Measurements from ENCODE around the gene PRKAR2A. TPM values are rescaled to one million over a fixed set of nuclear protein-coding genes. Genes with fewer than 3 reads are reported as not detected.

The PRKAR2A gene
- total RNA-seq, 1 experiment from 2014 or later: 48.0 TPM

DNA sequence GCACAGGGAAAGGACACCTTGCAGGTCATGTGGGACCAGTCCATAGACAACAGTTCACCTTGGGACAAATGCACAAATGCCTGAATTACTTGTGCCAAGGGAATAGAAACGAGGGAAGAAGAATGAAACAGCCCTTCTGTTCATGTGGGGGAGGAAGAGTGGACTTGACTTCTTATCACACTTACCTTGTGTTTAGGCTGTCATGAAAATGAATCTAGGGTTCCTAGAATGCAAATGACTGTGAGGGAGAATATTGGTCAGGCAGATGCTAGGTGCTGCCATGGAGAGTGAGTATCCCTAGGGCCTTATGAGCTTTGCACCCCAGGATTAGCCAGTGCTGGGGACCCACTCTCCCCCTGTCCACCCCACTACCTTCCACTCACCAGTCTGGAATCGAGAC lies 11.0 kb upstream of the PRKAR2A start:
- intact Hi-C loops (cut with micrococcal nuclease; ENCODE audit: unreplicated experiment): no loop called here
- no TSS peak for BruUV-seq (replicated peaks)
- Mint-ChIP-seq H3K4me3 (ENCODE audit: low read depth, unreplicated experiment) (no peak overlapping the region), H3K27me3 (ENCODE audit: unreplicated experiment) (no peaks in the 10 kb centered on the region), H3K9me3 (ENCODE audit: low read depth, unreplicated experiment) (no peaks in the 10 kb centered on the region), H3K36me3 (ENCODE audit: insufficient read depth, unreplicated experiment) (no peaks in the 10 kb centered on the region), H3K27ac (ENCODE audit: unreplicated experiment) (no peak overlapping the region), H3K4me1 (ENCODE audit: low read depth, unreplicated experiment) (no peaks in the 10 kb centered on the region)
- TF ChIP-seq CTCF (IDR thresholded peaks at IDR 0.05; ENCODE audit: unreplicated experiment): no peak
- DNase-seq: no peak
- CTCF ChIA-PET: no interaction called here

DNA sequence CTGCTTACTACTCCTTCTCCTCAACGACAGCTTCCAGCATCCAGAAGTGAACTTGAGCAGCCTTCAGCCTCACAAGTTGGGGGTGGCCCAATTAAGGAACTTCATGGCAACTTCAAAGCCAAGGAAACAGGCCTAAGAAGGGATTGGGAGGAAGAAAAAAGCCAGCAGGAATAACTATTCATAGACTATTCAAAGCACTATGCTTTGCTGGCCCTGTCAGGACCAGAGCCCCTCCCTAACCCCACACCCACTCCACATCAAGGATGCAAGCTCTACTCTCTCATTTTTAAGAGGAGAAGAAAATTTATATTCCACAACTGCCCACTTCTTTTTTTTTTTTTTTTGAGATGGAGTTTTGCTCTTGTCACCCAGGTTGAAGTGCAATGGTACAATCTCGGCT lies 10.0 kb upstream of the PRKAR2A start:
- Mint-ChIP-seq H3K27ac (ENCODE audit: unreplicated experiment) (no peak overlapping the region), H3K4me1 (ENCODE audit: low read depth, unreplicated experiment) (no peaks in the 10 kb centered on the region), H3K36me3 (ENCODE audit: insufficient read depth, unreplicated experiment) (no peaks in the 10 kb centered on the region), H3K27me3 (ENCODE audit: unreplicated experiment) (no peaks in the 10 kb centered on the region), H3K9me3 (ENCODE audit: low read depth, unreplicated experiment) (no peaks in the 10 kb centered on the region), H3K4me3 (ENCODE audit: low read depth, unreplicated experiment) (no peak overlapping the region)
- no peak for DNase-seq
- BruUV-seq (replicated peaks): no TSS peak
- intact Hi-C loops (cut with micrococcal nuclease; ENCODE audit: unreplicated experiment): no loop called here
- CTCF ChIA-PET: no interaction called here
- TF ChIP-seq CTCF (IDR thresholded peaks at IDR 0.05; ENCODE audit: unreplicated experiment): no peak

DNA sequence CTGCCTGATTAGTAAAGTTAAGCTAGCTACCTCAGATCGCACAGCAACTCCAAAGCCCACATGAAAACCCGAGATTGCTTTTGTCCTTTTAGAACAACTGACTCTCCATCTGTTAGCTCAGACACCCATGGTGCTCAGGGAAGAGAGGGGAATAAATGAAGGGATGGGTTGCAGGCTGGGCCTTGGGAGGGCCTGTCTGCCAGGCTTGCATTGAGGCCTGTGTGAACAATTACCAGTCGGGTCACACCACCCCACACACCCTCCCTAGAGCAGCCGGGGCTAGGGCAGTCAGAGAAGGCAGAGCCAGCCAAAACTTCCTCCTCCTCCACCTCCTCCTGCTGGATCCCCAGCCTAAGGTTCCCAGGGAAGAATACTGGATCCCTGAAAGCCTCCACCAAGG lies 8.8 kb upstream of the PRKAR2A start:
- no peak overlapping the region for H3K4me3 Mint-ChIP-seq (ENCODE audit: low read depth, unreplicated experiment)
- CTCF ChIA-PET: no interaction called here
- no TSS peak for BruUV-seq (replicated peaks)
- H3K27me3 Mint-ChIP-seq (ENCODE audit: unreplicated experiment): no peaks in the 10 kb centered on the region
- no peak overlapping the region for H3K27ac Mint-ChIP-seq (ENCODE audit: unreplicated experiment)
- no peak for DNase-seq
- no peaks in the 10 kb centered on the region for H3K9me3 Mint-ChIP-seq (ENCODE audit: low read depth, unreplicated experiment)
- H3K36me3 Mint-ChIP-seq (ENCODE audit: insufficient read depth, unreplicated experiment): no peaks in the 10 kb centered on the region
- TF ChIP-seq CTCF (IDR thresholded peaks at IDR 0.05; ENCODE audit: unreplicated experiment): no peak
- intact Hi-C loops (cut with micrococcal nuclease; ENCODE audit: unreplicated experiment): no loop called here
- no peaks in the 10 kb centered on the region for H3K4me1 Mint-ChIP-seq (ENCODE audit: low read depth, unreplicated experiment)

- intact Hi-C loops (cut with micrococcal nuclease; ENCODE audit: unreplicated experiment): no loop called here
- Mint-ChIP-seq H3K27ac (ENCODE audit: unreplicated experiment) (no peak overlapping the region), H3K9me3 (ENCODE audit: low read depth, unreplicated experiment) (no peaks in the 10 kb centered on the region), H3K4me1 (ENCODE audit: low read depth, unreplicated experiment) (no peaks in the 10 kb centered on the region), H3K36me3 (ENCODE audit: insufficient read depth, unreplicated experiment) (no peaks in the 10 kb centered on the region), H3K4me3 (ENCODE audit: low read depth, unreplicated experiment) (no peak overlapping the region), H3K27me3 (ENCODE audit: unreplicated experiment) (no peaks in the 10 kb centered on the region)
- DNase-seq: no peak
- BruUV-seq (replicated peaks): no TSS peak
- CTCF ChIA-PET: no interaction called here
- no peak for TF ChIP-seq CTCF (IDR thresholded peaks at IDR 0.05; ENCODE audit: unreplicated experiment)
Observed at GRCh38 chr3:48855681-48856447, 8.2 kb upstream of the PRKAR2A start.

Measured in Calu3 (cell line).